OCI-LY7 (cell line): ENCODE data around the gene KIF13A. TPM values are rescaled to one million over a fixed set of nuclear protein-coding genes. Genes with fewer than 3 reads are reported as not detected.

Experiments
- BruUV-seq: library from RNA; stranded (reverse); fragments of 400-500 nt; replicated peaks from 2 replicates; lab custom pipeline; 2021; lab: Mats Ljungman, UMichigan
- CTCF ChIA-PET: fragments of 300-600 bp; sonication (Branson Sonifier 250); formaldehyde crosslinking; loops from one replicate; lab custom pipeline; 2022; ENCODE audit warnings: antibody characterized with exemption; ENCODE audit not compliant: unreplicated experiment; lab: Charles Lee
- POLR2A ChIA-PET: fragments of 300-600 bp; sonication (Branson Sonifier 250); formaldehyde crosslinking; loops from one replicate; lab custom pipeline; 2022; ENCODE audit warnings: antibody characterized with exemption; lab: Charles Lee
- DNase-seq: peaks from one replicate; pipeline ENCODE4 v3.0.0-alpha.2; 2015; ENCODE audit warnings: low spot score
- H2AFZ ChIP-seq: fragments of 200-600 bp; sonication (generic), shearing (Covaris generic); 2 replicates; pipeline ENCODE4 v1.6.1; 2014; ENCODE audit warnings: mild to moderate bottlenecking, antibody characterized with exemption, low read length, moderate library complexity
- H3K27ac ChIP-seq: fragments of 200-600 bp; sonication (generic); 2 replicates; pipeline ENCODE4 v1.5.1; 2014; ENCODE audit warnings: mixed run types, low read depth, mild to moderate bottlenecking, moderate library complexity, low read length, inconsistent platforms; ENCODE audit not compliant: poor library complexity, severe bottlenecking
- H3K36me3 ChIP-seq: fragments of 200-600 bp; sonication (generic); 2 replicates; pipeline ENCODE4 v1.6.1; 2014; ENCODE audit warnings: mild to moderate bottlenecking, antibody characterized with exemption, low read length, moderate library complexity, mixed read lengths; ENCODE audit not compliant: insufficient read depth
- H3K4me1 ChIP-seq: fragments of 200-600 bp; sonication (generic); 2 replicates; pipeline ENCODE4 v1.5.1; 2014; ENCODE audit warnings: mild to moderate bottlenecking, low read length; ENCODE audit not compliant: insufficient read depth, poor library complexity, severe bottlenecking
- H3K4me2 ChIP-seq: fragments of 200-600 bp; sonication (generic); 2 replicates; pipeline ENCODE4 v1.6.1; 2014; ENCODE audit warnings: mild to moderate bottlenecking, low read length
- H3K4me3 ChIP-seq: fragments of 200-600 bp; sonication (generic); 2 replicates; pipeline ENCODE4 v1.5.1; 2014; ENCODE audit warnings: mild to moderate bottlenecking, low read depth, low read length; ENCODE audit not compliant: poor library complexity, severe bottlenecking
- H3K79me2 ChIP-seq: fragments of 200-600 bp; sonication (generic); 2 replicates; pipeline ENCODE4 v1.6.1; 2016; ENCODE audit warnings: low read depth, mild to moderate bottlenecking, low read length, moderate library complexity, mixed read lengths; ENCODE audit not compliant: insufficient read depth
- H3K9me2 ChIP-seq: fragments of 200-600 bp; sonication (generic); 2 replicates; pipeline ENCODE4 v1.6.1; 2016; ENCODE audit warnings: mild to moderate bottlenecking, low read length, mixed read lengths; ENCODE audit not compliant: insufficient read depth
- H3K9me3 ChIP-seq: fragments of 200-600 bp; sonication (generic); 2 replicates; pipeline ENCODE4 v1.6.1; 2014; ENCODE audit warnings: mild to moderate bottlenecking, mixed run types, low read length, mixed read lengths
- H4K20me1 ChIP-seq: fragments of 200-600 bp; sonication (generic); 2 replicates; pipeline ENCODE4 v1.6.1; 2014; ENCODE audit warnings: mild to moderate bottlenecking, antibody characterized with exemption, low read length, moderate library complexity, mixed read lengths; ENCODE audit not compliant: insufficient read depth
- CTCF ChIP-seq: fragments of 200-600 bp; sonication (generic); conservative IDR thresholded peaks from 2 replicates; pipeline ENCODE4 v1.5.1; 2014; ENCODE audit warnings: mild to moderate bottlenecking, antibody characterized with exemption, low read length, moderate library complexity, mixed read lengths
- EZH2phosphoT487 ChIP-seq: fragments of 200-600 bp; sonication (generic); IDR thresholded peaks from 2 replicates; pipeline ENCODE4 v1.6.1; 2018; ENCODE audit warnings: low read depth, borderline replicate concordance, mild to moderate bottlenecking, mixed run types, antibody characterized with exemption, low read length, moderate library complexity, mixed read lengths
- intact Hi-C: fragments of 100-400 bp; cut with micrococcal nuclease; formaldehyde crosslinking; loops from one replicate; pipeline ENCODE4 v1.10.0; 2022; ENCODE audit not compliant: unreplicated experiment
- total RNA-seq, 2 experiments: library from RNA; depleted of rRNA in 1 of 2; stranded (reverse); fragments of >200 nt in 1 of 2; shearing (Covaris generic) in 1 of 2; gene quantifications; 2 replicates each; pipeline ENCODE4 v1.2.3, GENCODE V29; 2014 to 2022

KIF13A gene
- total RNA-seq, 2 experiments from 2014 or later = 1.5 TPM; not detected in 1

GRCh38 chr6:17728551-17729222 lies 258.7 kb downstream of the KIF13A start:
- no peaks in the 10 kb centered on the region for H3K79me2 ChIP-seq
- H3K4me3 ChIP-seq = no peak overlapping the region
- H3K36me3 ChIP-seq = no peaks in the 10 kb centered on the region
- POLR2A ChIA-PET = interaction anchor here (0.6 kb wide), 2 partner anchors 712 to 759 kb away, joined by 3 to 7 read pairs; no protein-coding TSS in a partner anchor
- no peak overlapping the region for H3K4me2 ChIP-seq
- CTCF ChIA-PET = no interaction called here
- H2AFZ ChIP-seq = no peak overlapping the region
- BruUV-seq = no TSS peak
- H3K9me2 ChIP-seq = no peaks in the 10 kb centered on the region
- no peaks in the 10 kb centered on the region for H3K9me3 ChIP-seq
- no peak for DNase-seq
- H4K20me1 ChIP-seq = no peaks in the 10 kb centered on the region
- intact Hi-C loops = no loop called here
- TF ChIP-seq EZH2phosphoT487 (no peak), CTCF (no peak)
- H3K27ac ChIP-seq = no peak overlapping the region
- H3K4me1 ChIP-seq = no peaks in the 10 kb centered on the region

- no peak overlapping the region for H3K4me2 ChIP-seq
- ChIA-PET POLR2A (interaction anchor here (0.8 to 1.5 kb wide), 2 partner anchors 10 to 351 kb away, joined by 3 read pairs; no protein-coding TSS in a partner anchor), CTCF (no interaction called here)
- no TSS peak for BruUV-seq
- no peak overlapping the region for H3K27ac ChIP-seq
- H4K20me1 ChIP-seq = no peaks in the 10 kb centered on the region
- DNase-seq = no peak
- H3K4me3 ChIP-seq = no peak overlapping the region
- TF ChIP-seq CTCF (no peak), EZH2phosphoT487 (no peak)
- no peaks in the 10 kb centered on the region for H3K36me3 ChIP-seq
- H3K9me3 ChIP-seq = no peaks in the 10 kb centered on the region
- no peaks in the 10 kb centered on the region for H3K79me2 ChIP-seq
- no peaks in the 10 kb centered on the region for H3K4me1 ChIP-seq
- intact Hi-C loops = no loop called here
- no peak overlapping the region for H2AFZ ChIP-seq
- H3K9me2 ChIP-seq = no peaks in the 10 kb centered on the region
These were observed 262.4 kb downstream of the KIF13A start for GRCh38 chr6:17725083-17725482.

- H4K20me1 ChIP-seq = no peaks in the 10 kb centered on the region
- no peaks in the 10 kb centered on the region for H3K4me1 ChIP-seq
- no peaks in the 10 kb centered on the region for H3K79me2 ChIP-seq
- no peak overlapping the region for H2AFZ ChIP-seq
- H3K36me3 ChIP-seq = no peaks in the 10 kb centered on the region
- no peak overlapping the region for H3K4me2 ChIP-seq
- BruUV-seq = no TSS peak
- H3K9me2 ChIP-seq = no peaks in the 10 kb centered on the region
- ChIA-PET POLR2A (interaction anchor here (0.8 to 1.5 kb wide), 2 partner anchors 10 to 351 kb away, joined by 3 read pairs; no protein-coding TSS in a partner anchor), CTCF (no interaction called here)
- no peak overlapping the region for H3K4me3 ChIP-seq
- no peak for TF ChIP-seq EZH2phosphoT487
- TF ChIP-seq CTCF = no peak
- H3K27ac ChIP-seq = no peak overlapping the region
- intact Hi-C loops = no loop called here
- DNase-seq = no peak
- no peaks in the 10 kb centered on the region for H3K9me3 ChIP-seq
These were observed 263.1 kb downstream of the KIF13A start for GRCh38 chr6:17724341-17724740.
